OCI-M2 (cell line): ENCODE data around the gene ELAVL3.
"Not testable (repeated sequence)": the region's sequence is repeated elsewhere in the genome, so short reads cannot be mapped to it uniquely, and the experiment has no call there.

Experiments
- DNase-seq: peaks from one replicate; lab custom pipeline; 2025; ENCODE audit not compliant: unreplicated experiment; lab: John Stamatoyannopoulos, UW

Gene ELAVL3

DNA sequence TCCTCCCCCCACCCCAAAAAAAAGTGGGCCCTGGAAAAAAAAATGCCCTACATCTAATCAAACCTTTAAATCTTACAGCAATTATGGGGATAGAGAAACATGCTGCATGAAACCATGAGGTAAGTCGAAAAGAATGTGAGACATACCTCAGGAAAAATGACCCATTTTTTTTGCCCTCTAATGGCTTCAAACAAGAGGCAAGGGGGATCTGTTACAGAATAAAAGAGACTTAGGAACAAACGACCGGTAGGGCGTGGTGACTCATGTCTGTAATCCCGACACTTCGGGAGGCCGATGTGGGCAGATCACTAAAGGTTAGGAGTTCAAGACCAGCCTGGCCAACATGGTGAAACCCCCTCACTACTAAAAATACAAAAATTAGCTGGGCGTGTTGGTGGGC is 70.2 kb downstream of the ELAVL3 start:
- DNase-seq = no peak

DNA sequence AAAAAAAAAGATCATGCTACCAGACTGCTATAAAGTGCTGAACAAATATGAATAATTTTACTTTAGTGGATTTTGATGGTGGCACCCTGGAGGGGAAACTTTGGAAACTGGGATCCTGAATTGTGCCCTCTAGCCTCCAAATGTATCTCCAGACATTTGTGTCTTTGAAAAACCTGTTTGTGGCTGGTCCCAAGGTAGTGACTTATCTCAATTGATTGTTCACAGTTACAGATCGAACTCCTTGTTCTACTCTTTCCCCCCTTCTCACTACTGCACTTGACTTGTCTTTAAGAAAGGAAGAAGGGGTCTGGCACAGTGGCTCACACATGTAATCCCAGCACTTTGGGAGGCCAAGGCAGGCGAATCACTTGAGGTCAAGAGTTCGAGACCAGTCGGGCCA is 72.3 kb downstream of the ELAVL3 start:
- DNase-seq = no peak

DNA sequence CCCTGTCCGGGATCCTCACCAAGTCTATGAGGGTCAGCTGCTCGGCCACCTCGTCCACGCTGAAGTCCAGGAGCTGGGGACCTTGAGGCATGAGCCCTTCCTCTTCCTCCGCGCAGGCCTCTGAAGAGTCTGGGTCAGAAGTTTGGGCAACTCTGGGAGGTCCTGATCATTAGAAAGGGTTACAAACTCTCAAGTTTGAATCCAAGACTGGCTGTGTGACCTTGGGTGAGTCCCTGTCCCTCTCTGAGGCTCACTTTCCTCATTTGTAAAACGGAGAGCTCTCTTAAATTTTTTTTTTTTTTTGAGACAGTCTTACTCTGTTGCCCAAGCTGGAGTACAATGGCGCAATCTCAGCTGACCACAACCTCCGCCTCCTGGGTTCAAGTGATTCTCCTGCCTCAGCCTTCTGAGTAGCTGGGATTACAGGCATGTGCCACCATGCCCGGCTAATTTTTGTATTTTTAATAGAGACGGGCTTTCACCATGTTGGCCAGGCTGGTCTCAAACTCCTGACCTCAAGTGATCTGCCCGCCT is 74.1 kb downstream of the ELAVL3 start:
- not testable (repeated sequence) for DNase-seq

DNA sequence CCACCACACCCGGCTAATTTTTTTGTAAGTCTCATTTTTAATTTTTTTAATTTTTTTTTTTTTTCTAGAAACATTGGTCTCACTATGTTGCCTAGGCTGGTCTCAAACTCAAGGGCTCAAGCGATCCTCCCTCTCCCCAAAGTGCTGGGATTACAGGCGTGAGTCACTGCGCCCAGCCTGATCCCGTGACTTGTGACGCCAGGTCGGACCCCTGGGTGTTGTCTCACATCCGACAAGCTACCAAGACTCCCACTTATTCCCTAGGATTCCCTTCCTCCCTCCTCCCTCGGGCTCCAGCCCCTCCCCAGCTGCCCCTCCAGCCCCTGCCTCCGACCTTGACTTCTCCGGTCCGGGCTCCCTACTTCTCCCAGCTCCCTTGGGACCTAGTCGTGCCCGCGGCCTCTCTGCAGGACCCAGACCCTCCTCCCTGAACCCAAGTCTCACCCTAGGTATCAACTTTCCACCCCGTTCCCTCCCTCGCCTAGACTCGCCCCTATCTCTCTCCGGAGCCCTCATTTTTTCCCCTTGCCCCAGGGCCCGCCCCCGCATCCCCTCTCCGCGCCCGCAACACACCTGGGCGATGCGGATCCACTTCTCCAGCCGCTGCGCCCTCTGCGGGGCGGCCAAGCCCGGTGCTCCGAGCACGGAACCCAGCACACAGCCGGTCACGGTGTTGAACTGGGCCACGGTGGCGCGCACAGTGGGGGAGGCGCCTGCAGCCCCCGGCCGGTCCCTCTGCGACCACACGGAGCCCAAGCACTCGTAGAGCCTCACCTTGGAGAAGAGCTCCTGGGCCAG is 74.8 kb downstream of the ELAVL3 start:
- DNase-seq = no peak

DNA sequence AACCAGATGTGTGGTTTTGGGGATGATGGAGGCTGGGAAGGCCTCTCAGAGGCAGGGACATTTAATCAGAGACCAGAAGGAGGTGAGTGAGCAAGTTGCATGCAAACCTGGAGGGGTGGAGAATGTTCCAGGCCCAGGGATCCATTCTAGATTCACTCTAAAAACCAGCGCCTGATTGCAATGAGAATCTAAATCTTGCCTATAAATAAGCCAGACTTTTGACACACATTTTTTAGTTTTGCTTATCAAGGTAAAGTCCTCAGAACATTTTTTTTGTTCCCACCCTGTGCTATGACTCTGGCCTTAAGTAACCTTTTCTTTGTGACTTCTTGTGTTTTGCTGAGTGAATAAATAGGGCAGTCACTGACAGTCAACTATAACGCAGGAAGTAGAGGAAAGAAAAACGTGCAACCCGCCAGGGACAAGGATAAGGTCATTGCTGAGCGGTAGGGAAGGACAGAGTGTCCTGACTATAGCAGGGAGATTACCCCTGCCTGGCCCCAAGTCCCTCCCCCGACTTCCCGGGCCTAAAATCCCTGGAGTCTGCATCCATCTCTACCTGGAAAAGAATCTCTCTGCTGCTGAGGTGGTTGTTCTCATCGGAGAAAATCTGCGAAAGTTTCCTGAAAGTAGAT is 76.1 kb downstream of the ELAVL3 start:
- DNase-seq = no peak

DNA sequence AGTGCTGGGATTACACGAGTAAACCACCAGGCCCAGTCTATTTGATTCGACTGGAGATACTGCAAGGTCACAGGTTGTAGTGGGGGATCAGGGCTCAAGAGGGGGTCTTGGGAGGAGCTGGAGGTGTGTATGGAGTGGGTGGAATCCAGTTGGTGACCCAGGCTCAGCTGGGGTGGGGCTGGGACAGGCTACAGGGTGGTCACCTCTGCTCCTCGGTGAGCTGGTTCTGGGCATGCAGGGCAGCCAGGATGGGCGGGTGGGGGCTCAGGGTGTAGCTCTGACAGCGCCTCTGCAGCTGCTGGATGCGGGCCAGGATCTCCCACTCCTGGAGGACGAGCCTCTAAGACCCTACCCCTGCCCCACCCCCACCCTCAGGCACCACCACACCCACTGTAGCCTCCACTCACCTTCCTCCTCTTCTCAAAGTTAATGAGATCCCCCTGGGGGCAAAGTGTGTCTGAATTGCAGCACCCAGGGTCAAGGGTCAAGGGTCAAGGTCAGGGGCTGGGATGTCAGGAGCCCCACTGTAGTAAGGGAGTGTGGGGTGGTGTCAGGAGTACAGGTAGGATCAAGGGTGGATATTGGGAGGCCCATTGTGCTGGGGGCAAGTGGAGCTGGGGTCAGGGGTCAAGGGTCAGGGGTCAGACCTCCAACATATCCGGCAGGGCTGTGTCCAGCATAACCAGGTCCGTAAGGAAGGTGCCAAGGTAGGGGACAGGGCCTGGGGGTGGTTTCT is 78.9 kb downstream of the ELAVL3 start:
- DNase-seq = no peak
